HG03280 (cell line): ENCODE data around the gene TOMM7.

ENCODE experiments used
- ATAC-seq: cut with Tn5 transposase; IDR thresholded peaks from one replicate; pipeline ENCODE4 v1.9.1; 2021; ENCODE audit warnings: mild to moderate bottlenecking, moderate library complexity; ENCODE audit not compliant: unreplicated experiment

The TOMM7 gene

GRCh38 chr7:22822486-22823141 lies at the start of gene TOMM7:
Gene TOMM7, minus strand, starts transcription at chr7:22822849. Its CDS starts 70 bp downstream, at chr7:22822779.
- peak; percentile 89 for ATAC-seq

GRCh38 chr7:22872096-22872807 lies 49.6 kb upstream of the TOMM7 start:
- ATAC-seq: peak; percentile 97

GRCh38 chr7:22871661-22872060 lies 49.0 kb upstream of the TOMM7 start:
- no peak for ATAC-seq

GRCh38 chr7:22868509-22868908 lies 45.9 kb upstream of the TOMM7 start:
- no peak for ATAC-seq

GRCh38 chr7:22867589-22867988 lies 44.9 kb upstream of the TOMM7 start:
- ATAC-seq: no peak

- ATAC-seq: no peak
Observed at GRCh38 chr7:22867003-22867402, 44.4 kb upstream of the TOMM7 start.

- no peak for ATAC-seq
Observed at GRCh38 chr7:22865602-22865960, 42.9 kb upstream of the TOMM7 start.

GRCh38 chr7:22864855-22865601 lies 42.4 kb upstream of the TOMM7 start:
- ATAC-seq: no peak

GRCh38 chr7:22864301-22864700 lies 41.7 kb upstream of the TOMM7 start:
- ATAC-seq: no peak

GRCh38 chr7:22863156-22863899 lies 40.7 kb upstream of the TOMM7 start:
- no peak for ATAC-seq

GRCh38 chr7:22861576-22861975 lies 38.9 kb upstream of the TOMM7 start:
- ATAC-seq: no peak

GRCh38 chr7:22860784-22861482 lies 38.3 kb upstream of the TOMM7 start:
- no peak for ATAC-seq

- ATAC-seq: no peak
Observed at GRCh38 chr7:22860337-22860736, 37.7 kb upstream of the TOMM7 start.

GRCh38 chr7:22859641-22860290 lies 37.1 kb upstream of the TOMM7 start:
- ATAC-seq: no peak

- no peak for ATAC-seq
Observed at GRCh38 chr7:22858640-22859561, 36.3 kb upstream of the TOMM7 start.

GRCh38 chr7:22858274-22858639 lies 35.6 kb upstream of the TOMM7 start:
- ATAC-seq: no peak

- no peak for ATAC-seq
Observed at GRCh38 chr7:22856416-22856815, 33.8 kb upstream of the TOMM7 start.

- peak; percentile 13 for ATAC-seq
Observed at GRCh38 chr7:22855049-22855392, 32.4 kb upstream of the TOMM7 start.
